ENCODE measurements around the gene IGLL1. TPM values are rescaled to one million over a fixed set of nuclear protein-coding genes. Genes with fewer than 3 reads are reported as not detected.

IGLL1 gene
- total RNA-seq, 5 donors from 2014 or later (not counting 1 experiment from before 2014, with no cell fraction given): 0.30 to 0.64 TPM; not detected in 3

- Histone ChIP-seq H3K27me3 (replicated peaks in 1 of 2; ENCODE audit: control insufficient read depth in 2 of 2, extremely low read depth in 1 of 2, insufficient read depth in 2 of 2, low read length in 1 of 2) (peaks cover 0 to 38% of the 10 kb centered on the region in 2 experiments), H3K4me1 (ENCODE audit: control insufficient read depth in 1 of 2, extremely low read depth in 1 of 2, insufficient read depth in 2 of 2, low read length in 2 of 2) (no peaks in the 10 kb centered on the region), H3K9me3 (no peaks in the 10 kb centered on the region), H3K4me3 (ENCODE audit: control insufficient read depth in 1 of 2, extremely low read depth in 1 of 2, low read length in 1 of 2) (no peak overlapping the region), H3K36me3 (ENCODE audit: control insufficient read depth in 2 of 2, extremely low read depth in 1 of 2, insufficient read depth in 1 of 2, low read length in 1 of 2) (no peaks in the 10 kb centered on the region), H3K27ac (ENCODE audit: low read length) (no peak overlapping the region)
- Mint-ChIP-seq H3K36me3 (no peaks in the 10 kb centered on the region), H3K4me1 (no peaks in the 10 kb centered on the region), H3K4me3 (no peak overlapping the region), H3K27me3 (peaks cover 10 to 17% of the 10 kb centered on the region in 2 donors), H3K9me3 (peaks cover 0 to under 1% (median 0%) of the 10 kb centered on the region in 3 donors), H3K27ac (no peak overlapping the region)
- DNase-seq (peak in 1 of 35 experiments; percentile 3), ATAC-seq (replicated peaks in 1 of 4) (no peak)
- 67% methylated on average over 3 of the region's 5 CpGs for WGBS (ENCODE audit: insufficient coverage)
- POLR2A ChIA-PET: no interaction called here
- CTCF ChIA-PET: no interaction called here
Observed at GRCh38 chr22:23553438-23553837, 26.7 kb downstream of the IGLL1 start.

DNA sequence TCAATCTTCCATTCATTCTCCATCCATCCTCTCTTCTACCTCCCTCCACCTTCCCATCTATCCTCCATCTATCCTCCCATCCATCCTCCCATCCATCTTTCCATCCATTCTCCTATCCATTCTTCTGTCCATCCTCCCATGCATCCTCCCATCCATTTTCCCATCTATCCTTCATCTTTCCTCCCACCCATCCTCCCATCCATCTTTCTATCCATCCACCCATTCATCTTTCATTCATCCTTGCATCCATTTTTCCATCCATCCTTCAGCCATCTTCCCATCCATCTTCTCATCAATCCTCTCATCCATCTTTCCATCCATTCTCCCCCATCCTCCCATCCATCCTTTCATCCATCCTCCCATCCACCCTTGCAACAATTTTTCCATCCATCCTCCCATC lies 27.5 kb downstream of the IGLL1 start:
- no peak for ATAC-seq (replicated peaks in 1 of 4)
- Histone ChIP-seq H3K27me3 (replicated peaks in 1 of 2; ENCODE audit: control insufficient read depth in 2 of 2, extremely low read depth in 1 of 2, insufficient read depth in 2 of 2, low read length in 1 of 2) (peaks cover 0 to 35% of the 10 kb centered on the region in 2 experiments), H3K4me1 (ENCODE audit: control insufficient read depth in 1 of 2, extremely low read depth in 1 of 2, insufficient read depth in 2 of 2, low read length in 2 of 2) (no peaks in the 10 kb centered on the region), H3K4me3 (ENCODE audit: control insufficient read depth in 1 of 2, extremely low read depth in 1 of 2, low read length in 1 of 2) (no peak overlapping the region), H3K36me3 (ENCODE audit: control insufficient read depth in 2 of 2, extremely low read depth in 1 of 2, insufficient read depth in 1 of 2, low read length in 1 of 2) (no peaks in the 10 kb centered on the region), H3K27ac (ENCODE audit: low read length) (no peak overlapping the region), H3K9me3 (no peaks in the 10 kb centered on the region)
- Mint-ChIP-seq H3K36me3 (no peaks in the 10 kb centered on the region), H3K4me3 (no peak overlapping the region), H3K9me3 (peaks cover 0 to 8% (median 0%) of the 10 kb centered on the region in 3 donors), H3K27ac (no peak overlapping the region), H3K27me3 (peaks cover 10 to 15% of the 10 kb centered on the region in 2 donors), H3K4me1 (no peaks in the 10 kb centered on the region)
- no peak for DNase-seq
- CTCF ChIA-PET: no interaction called here
- POLR2A ChIA-PET: no interaction called here

GRCh38 chr22:23551385-23551784 lies 28.7 kb downstream of the IGLL1 start:
- Mint-ChIP-seq H3K4me3 (no peak overlapping the region), H3K36me3 (no peaks in the 10 kb centered on the region), H3K9me3 (peaks cover 0 to 10% (median 3%) of the 10 kb centered on the region in 3 donors), H3K27me3 (peaks cover 6 to 9% of the 10 kb centered on the region in 2 donors), H3K27ac (no peak overlapping the region), H3K4me1 (no peaks in the 10 kb centered on the region)
- H3K4me3 ChIP-seq (ENCODE audit: control insufficient read depth in 1 of 2, extremely low read depth in 1 of 2, low read length in 1 of 2): no peak overlapping the region
- ATAC-seq (replicated peaks in 1 of 4) (no peak), DNase-seq (no peak)
- H3K36me3 ChIP-seq (ENCODE audit: control insufficient read depth in 2 of 2, extremely low read depth in 1 of 2, insufficient read depth in 1 of 2, low read length in 1 of 2): no peaks in the 10 kb centered on the region
- no peaks in the 10 kb centered on the region for H3K4me1 ChIP-seq (ENCODE audit: control insufficient read depth in 1 of 2, extremely low read depth in 1 of 2, insufficient read depth in 2 of 2, low read length in 2 of 2)
- H3K27ac ChIP-seq (ENCODE audit: low read length): no peak overlapping the region
- no peaks in the 10 kb centered on the region for H3K9me3 ChIP-seq
- CTCF ChIA-PET: no interaction called here
- POLR2A ChIA-PET: no interaction called here
- peaks cover 0 to 33% of the 10 kb centered on the region in 2 experiments for H3K27me3 ChIP-seq (replicated peaks in 1 of 2; ENCODE audit: control insufficient read depth in 2 of 2, extremely low read depth in 1 of 2, insufficient read depth in 2 of 2, low read length in 1 of 2)

- CTCF ChIA-PET: no interaction called here
- Mint-ChIP-seq H3K4me3 (no peak overlapping the region), H3K27me3 (peaks cover under 1 to 3% of the 10 kb centered on the region in 2 donors), H3K9me3 (peaks cover 0 to 10% (median 3%) of the 10 kb centered on the region in 3 donors), H3K27ac (no peak overlapping the region), H3K36me3 (no peaks in the 10 kb centered on the region), H3K4me1 (no peaks in the 10 kb centered on the region)
- Histone ChIP-seq H3K36me3 (ENCODE audit: control insufficient read depth in 2 of 2, extremely low read depth in 1 of 2, insufficient read depth in 1 of 2, low read length in 1 of 2) (no peaks in the 10 kb centered on the region), H3K4me3 (ENCODE audit: control insufficient read depth in 1 of 2, extremely low read depth in 1 of 2, low read length in 1 of 2) (no peak overlapping the region), H3K27ac (ENCODE audit: low read length) (no peak overlapping the region), H3K9me3 (no peaks in the 10 kb centered on the region), H3K27me3 (replicated peaks in 1 of 2; ENCODE audit: control insufficient read depth in 2 of 2, extremely low read depth in 1 of 2, insufficient read depth in 2 of 2, low read length in 1 of 2) (peaks cover 0 to 25% of the 10 kb centered on the region in 2 experiments), H3K4me1 (ENCODE audit: control insufficient read depth in 1 of 2, extremely low read depth in 1 of 2, insufficient read depth in 2 of 2, low read length in 2 of 2) (no peaks in the 10 kb centered on the region)
- 76% methylated on average over 4 of the region's 4 CpGs for WGBS (ENCODE audit: insufficient coverage)
- POLR2A ChIA-PET: no interaction called here
- DNase-seq (no peak), ATAC-seq (replicated peaks in 1 of 4) (no peak)
Observed at GRCh38 chr22:23550049-23550650, 29.9 kb downstream of the IGLL1 start.

- Histone ChIP-seq H3K4me3 (ENCODE audit: control insufficient read depth in 1 of 2, extremely low read depth in 1 of 2, low read length in 1 of 2) (no peak overlapping the region), H3K4me1 (ENCODE audit: control insufficient read depth in 1 of 2, extremely low read depth in 1 of 2, insufficient read depth in 2 of 2, low read length in 2 of 2) (no peaks in the 10 kb centered on the region), H3K9me3 (no peaks in the 10 kb centered on the region), H3K27ac (ENCODE audit: low read length) (no peak overlapping the region), H3K36me3 (ENCODE audit: control insufficient read depth in 2 of 2, extremely low read depth in 1 of 2, insufficient read depth in 1 of 2, low read length in 1 of 2) (no peaks in the 10 kb centered on the region), H3K27me3 (replicated peaks in 1 of 2; ENCODE audit: control insufficient read depth in 2 of 2, extremely low read depth in 1 of 2, insufficient read depth in 2 of 2, low read length in 1 of 2) (peaks cover 0 to 20% of the 10 kb centered on the region in 2 experiments)
- Mint-ChIP-seq H3K36me3 (no peaks in the 10 kb centered on the region), H3K4me3 (no peak overlapping the region), H3K4me1 (no peaks in the 10 kb centered on the region), H3K27ac (no peak overlapping the region), H3K27me3 (no peaks in the 10 kb centered on the region), H3K9me3 (peaks cover 0 to 10% (median 3%) of the 10 kb centered on the region in 3 donors)
- ATAC-seq (replicated peaks in 1 of 4) (no peak), DNase-seq (no peak)
- POLR2A ChIA-PET: no interaction called here
- CTCF ChIA-PET: no interaction called here
- WGBS (ENCODE audit: insufficient coverage): 79% methylated on average over 5 of the region's 5 CpGs
Observed at GRCh38 chr22:23549198-23549595, 30.9 kb downstream of the IGLL1 start.

DNA sequence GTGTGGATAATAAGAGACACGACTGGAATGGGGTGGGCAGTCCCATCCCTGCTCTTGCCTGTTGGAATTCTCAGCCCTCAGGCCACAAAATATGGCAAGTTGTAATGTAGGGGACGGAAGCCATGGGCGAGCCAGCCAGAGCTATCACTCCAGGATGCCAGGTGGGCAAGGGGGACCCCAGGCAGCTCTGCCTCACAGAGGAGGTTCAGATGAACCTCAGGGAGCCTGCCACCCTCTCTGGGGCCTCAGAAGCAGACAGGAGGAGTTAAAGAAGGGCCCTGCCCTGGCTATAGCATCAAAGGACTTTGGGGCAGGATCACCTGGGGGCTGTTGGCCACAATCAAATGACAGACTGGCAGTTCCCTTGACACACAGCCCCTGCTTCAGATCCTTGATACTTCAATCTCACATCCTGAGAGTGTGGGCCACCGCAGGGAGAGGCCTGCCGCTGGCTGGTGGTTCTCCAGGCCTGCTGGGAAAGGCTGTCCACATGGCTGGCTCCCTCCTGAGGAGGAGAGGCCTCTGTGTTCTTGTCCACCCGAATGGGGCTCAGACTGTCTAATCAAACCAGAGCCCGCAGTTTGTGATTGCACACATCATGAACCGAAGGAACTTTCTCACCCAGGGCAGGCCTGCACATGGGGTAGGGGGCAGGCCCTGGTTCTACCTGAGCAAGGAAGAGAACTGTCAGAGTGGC lies 31.4 kb downstream of the IGLL1 start:
- H3K36me3 Mint-ChIP-seq: no peaks in the 10 kb centered on the region
- H3K27me3 Mint-ChIP-seq: no peaks in the 10 kb centered on the region
- Histone ChIP-seq H3K4me3 (ENCODE audit: control insufficient read depth in 1 of 2, extremely low read depth in 1 of 2, low read length in 1 of 2) (no peak overlapping the region), H3K27ac (ENCODE audit: low read length) (no peak overlapping the region), H3K4me1 (ENCODE audit: control insufficient read depth in 1 of 2, extremely low read depth in 1 of 2, insufficient read depth in 2 of 2, low read length in 2 of 2) (no peaks in the 10 kb centered on the region), H3K27me3 (replicated peaks in 1 of 2; ENCODE audit: control insufficient read depth in 2 of 2, extremely low read depth in 1 of 2, insufficient read depth in 2 of 2, low read length in 1 of 2) (peaks cover 0 to 14% of the 10 kb centered on the region in 2 experiments), H3K36me3 (ENCODE audit: control insufficient read depth in 2 of 2, extremely low read depth in 1 of 2, insufficient read depth in 1 of 2, low read length in 1 of 2) (no peaks in the 10 kb centered on the region), H3K9me3 (no peaks in the 10 kb centered on the region)
- CTCF ChIA-PET: no interaction called here
- peaks cover 0 to 10% (median 3%) of the 10 kb centered on the region in 3 donors for H3K9me3 Mint-ChIP-seq
- POLR2A ChIA-PET: no interaction called here
- H3K4me1 Mint-ChIP-seq: no peaks in the 10 kb centered on the region
- DNase-seq: no peak
- WGBS (ENCODE audit: insufficient coverage): 77% methylated on average over 6 of the region's 8 CpGs
- ATAC-seq (replicated peaks in 1 of 4): no peak
- H3K27ac Mint-ChIP-seq: no peak overlapping the region
- H3K4me3 Mint-ChIP-seq: no peak overlapping the region
